ENCODE data around the gene SSH2. TPM values are rescaled to one million over a fixed set of nuclear protein-coding genes. Genes with fewer than 3 reads are reported as not detected.

The SSH2 gene
- total RNA-seq, 4 donors from 2014 or later: 20.7 to 31.1 (median 23.1) TPM

DNA sequence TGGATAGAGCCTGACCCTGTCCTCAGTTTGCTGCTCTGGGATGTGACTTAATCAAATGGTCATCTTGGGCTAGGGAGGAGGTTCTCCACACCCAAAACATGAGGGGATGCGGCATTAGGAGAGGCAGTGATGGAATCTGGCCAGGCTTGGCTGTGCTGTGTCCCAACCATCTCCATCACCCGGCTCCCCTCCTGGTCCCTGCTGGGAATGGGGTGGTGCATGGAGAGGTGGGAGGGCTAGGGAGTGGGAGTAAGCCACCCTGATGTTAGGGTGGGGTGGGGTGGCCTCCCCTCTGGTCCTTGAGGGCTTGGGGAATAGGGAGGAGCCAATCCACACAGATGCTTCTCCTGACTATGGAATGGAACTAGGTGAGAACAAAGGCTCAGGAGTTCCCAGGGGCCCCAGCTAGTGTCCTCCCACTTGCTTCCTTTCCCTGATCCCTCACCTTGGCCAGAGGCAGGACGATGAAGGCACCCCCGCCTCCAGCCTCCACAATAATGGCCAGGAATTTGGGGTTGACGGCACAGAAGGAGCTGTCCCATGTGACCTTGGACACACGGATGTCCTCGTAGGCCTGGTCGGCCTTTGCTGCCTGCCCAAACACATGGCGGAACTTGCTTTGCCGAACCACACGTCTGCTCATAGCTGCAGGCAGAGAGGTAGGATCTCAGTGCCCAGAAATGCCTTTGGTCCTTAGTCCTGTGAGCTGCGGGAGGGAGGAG lies 309.1 kb downstream of the SSH2 start:
- Histone ChIP-seq H3K27me3 (peaks cover 0 to 6% (median 0%) of the 10 kb centered on the region in 4 donors), H3K27ac (replicated peaks in 1 of 4) (peak overlapping the region; percentile 88 to 92 (median 90)), H3K4me1 (peaks cover 72 to 76% (median 74%) of the 10 kb centered on the region in 4 donors), H3K36me3 (no peaks in the 10 kb centered on the region), H3K9me3 (no peaks in the 10 kb centered on the region), H3K4me3 (peak overlapping the region; percentile 73 to 85 (median 78))
- DNase-seq (ENCODE audit: extremely low spot score): no peak
- TF ChIP-seq, protein P1, sequence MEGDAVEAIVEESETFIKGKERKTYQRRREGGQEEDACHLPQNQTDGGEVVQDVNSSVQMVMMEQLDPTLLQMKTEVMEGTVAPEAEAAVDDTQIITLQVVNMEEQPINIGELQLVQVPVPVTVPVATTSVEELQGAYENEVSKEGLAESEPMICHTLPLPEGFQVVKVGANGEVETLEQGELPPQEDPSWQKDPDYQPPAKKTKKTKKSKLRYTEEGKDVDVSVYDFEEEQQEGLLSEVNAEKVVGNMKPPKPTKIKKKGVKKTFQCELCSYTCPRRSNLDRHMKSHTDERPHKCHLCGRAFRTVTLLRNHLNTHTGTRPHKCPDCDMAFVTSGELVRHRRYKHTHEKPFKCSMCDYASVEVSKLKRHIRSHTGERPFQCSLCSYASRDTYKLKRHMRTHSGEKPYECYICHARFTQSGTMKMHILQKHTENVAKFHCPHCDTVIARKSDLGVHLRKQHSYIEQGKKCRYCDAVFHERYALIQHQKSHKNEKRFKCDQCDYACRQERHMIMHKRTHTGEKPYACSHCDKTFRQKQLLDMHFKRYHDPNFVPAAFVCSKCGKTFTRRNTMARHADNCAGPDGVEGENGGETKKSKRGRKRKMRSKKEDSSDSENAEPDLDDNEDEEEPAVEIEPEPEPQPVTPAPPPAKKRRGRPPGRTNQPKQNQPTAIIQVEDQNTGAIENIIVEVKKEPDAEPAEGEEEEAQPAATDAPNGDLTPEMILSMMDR (IDR thresholded peaks at IDR 0.05): no peak
- TF ChIP-seq EP300 (IDR thresholded peaks at IDR 0.05) (no peak), POLR2A (IDR thresholded peaks at IDR 0.05; ENCODE audit: low read depth) (no peak), POLR2AphosphoS5 (IDR thresholded peaks at IDR 0.05) (no peak)
- intact Hi-C loops (cut with DNase I): loop anchor here (10.0 kb wide), 1 partner anchor 304 kb away; no protein-coding TSS in a partner anchor
- 86% methylated on average over 12 of the region's 12 CpGs for WGBS

DNA sequence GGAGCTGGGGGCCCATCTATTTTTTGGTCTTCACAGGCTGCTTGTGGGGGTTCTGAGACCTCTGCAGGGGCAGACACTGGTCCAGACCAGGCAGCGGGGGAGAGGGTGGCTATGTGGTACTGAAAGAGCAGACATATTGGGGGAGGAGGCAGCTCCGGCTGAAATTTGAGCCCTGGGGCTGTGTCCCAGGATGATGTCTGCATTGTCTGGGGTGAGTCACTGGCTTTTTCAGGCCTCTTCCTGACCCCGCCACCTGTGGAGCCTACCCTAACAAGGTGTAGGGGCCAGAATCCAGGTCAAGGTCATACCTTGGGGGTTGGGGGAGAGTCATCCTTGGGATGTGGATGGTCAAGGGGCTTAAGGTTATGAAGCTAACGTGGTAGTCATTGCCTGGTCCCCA lies 309.8 kb downstream of the SSH2 start:
- DNase-seq (ENCODE audit: extremely low spot score): no peak
- H3K27ac ChIP-seq (replicated peaks in 1 of 4): peak overlapping the region in 2 of 4 donors; percentile 88 to 90
- intact Hi-C loops (cut with DNase I): loop anchor here (10.0 kb wide), 1 partner anchor 305 kb away; no protein-coding TSS in a partner anchor
- 89% methylated on average over 1 of the region's 4 CpGs for WGBS
- no peaks in the 10 kb centered on the region for H3K36me3 ChIP-seq
- H3K4me3 ChIP-seq: no peak overlapping the region
- H3K4me1 ChIP-seq: peaks cover 77 to 83% (median 80%) of the 10 kb centered on the region in 4 donors
- H3K9me3 ChIP-seq: no peaks in the 10 kb centered on the region
- TF ChIP-seq EP300 (IDR thresholded peaks at IDR 0.05) (no peak), POLR2AphosphoS5 (IDR thresholded peaks at IDR 0.05) (no peak), POLR2A (IDR thresholded peaks at IDR 0.05; ENCODE audit: low read depth) (no peak)
- TF ChIP-seq, protein P1 (IDR thresholded peaks at IDR 0.05): no peak
- peaks cover 0 to 6% (median 0%) of the 10 kb centered on the region in 4 donors for H3K27me3 ChIP-seq

- Histone ChIP-seq H3K9me3 (no peaks in the 10 kb centered on the region), H3K27me3 (peaks cover 0 to 6% (median 0%) of the 10 kb centered on the region in 4 donors), H3K4me1 (peaks cover 84 to 93% (median 90%) of the 10 kb centered on the region in 4 donors), H3K27ac (replicated peaks in 1 of 4) (peak overlapping the region in 3 of 4 donors; percentile 9 to 90 (median 15)), H3K36me3 (no peaks in the 10 kb centered on the region), H3K4me3 (no peak overlapping the region)
- no peak for TF ChIP-seq POLR2A (IDR thresholded peaks at IDR 0.05; ENCODE audit: low read depth)
- TF ChIP-seq, protein P1 (IDR thresholded peaks at IDR 0.05): peak; percentile 22 to 36 (median 28)
- TF ChIP-seq POLR2AphosphoS5 (IDR thresholded peaks at IDR 0.05): peak; percentile 11 to 27
- DNase-seq (ENCODE audit: extremely low spot score): no peak
- intact Hi-C loops (cut with DNase I): loop anchor here (5.0 to 10.0 kb wide), 2 partner anchors 37 to 156 kb away; no protein-coding TSS in a partner anchor
These were observed 310.8 kb downstream of the SSH2 start for GRCh38 chr17:29619251-29619650.

- no peak for DNase-seq (ENCODE audit: extremely low spot score)
- Histone ChIP-seq H3K27me3 (peaks cover 0 to 6% (median 0%) of the 10 kb centered on the region in 4 donors), H3K36me3 (no peaks in the 10 kb centered on the region), H3K9me3 (no peaks in the 10 kb centered on the region), H3K4me1 (peaks cover 92 to 100% (median 98%) of the 10 kb centered on the region in 4 donors), H3K27ac (replicated peaks in 1 of 4) (peak overlapping the region in 3 of 4 donors; percentile 54 to 90 (median 64)), H3K4me3 (peak overlapping the region; percentile 38 to 55 (median 47))
- TF ChIP-seq EP300 (IDR thresholded peaks at IDR 0.05): no peak
- TF ChIP-seq, protein P1 (IDR thresholded peaks at IDR 0.05): peak in 1 of 3 experiments; percentile 8
- 56% methylated on average over 17 of the region's 22 CpGs for WGBS
- intact Hi-C loops (cut with DNase I): loop anchor here (5.0 to 10.0 kb wide), 2 partner anchors 36 to 156 kb away; no protein-coding TSS in a partner anchor
These were observed 311.6 kb downstream of the SSH2 start for GRCh38 chr17:29618272-29619065.
